ENCODE results near the gene PTPRN2. TPM values are rescaled to one million over a fixed set of nuclear protein-coding genes. Genes with fewer than 3 reads are reported as not detected.

Gene PTPRN2
- total RNA-seq, 1 donor from 2014 or later = 1.8 TPM

DNA sequence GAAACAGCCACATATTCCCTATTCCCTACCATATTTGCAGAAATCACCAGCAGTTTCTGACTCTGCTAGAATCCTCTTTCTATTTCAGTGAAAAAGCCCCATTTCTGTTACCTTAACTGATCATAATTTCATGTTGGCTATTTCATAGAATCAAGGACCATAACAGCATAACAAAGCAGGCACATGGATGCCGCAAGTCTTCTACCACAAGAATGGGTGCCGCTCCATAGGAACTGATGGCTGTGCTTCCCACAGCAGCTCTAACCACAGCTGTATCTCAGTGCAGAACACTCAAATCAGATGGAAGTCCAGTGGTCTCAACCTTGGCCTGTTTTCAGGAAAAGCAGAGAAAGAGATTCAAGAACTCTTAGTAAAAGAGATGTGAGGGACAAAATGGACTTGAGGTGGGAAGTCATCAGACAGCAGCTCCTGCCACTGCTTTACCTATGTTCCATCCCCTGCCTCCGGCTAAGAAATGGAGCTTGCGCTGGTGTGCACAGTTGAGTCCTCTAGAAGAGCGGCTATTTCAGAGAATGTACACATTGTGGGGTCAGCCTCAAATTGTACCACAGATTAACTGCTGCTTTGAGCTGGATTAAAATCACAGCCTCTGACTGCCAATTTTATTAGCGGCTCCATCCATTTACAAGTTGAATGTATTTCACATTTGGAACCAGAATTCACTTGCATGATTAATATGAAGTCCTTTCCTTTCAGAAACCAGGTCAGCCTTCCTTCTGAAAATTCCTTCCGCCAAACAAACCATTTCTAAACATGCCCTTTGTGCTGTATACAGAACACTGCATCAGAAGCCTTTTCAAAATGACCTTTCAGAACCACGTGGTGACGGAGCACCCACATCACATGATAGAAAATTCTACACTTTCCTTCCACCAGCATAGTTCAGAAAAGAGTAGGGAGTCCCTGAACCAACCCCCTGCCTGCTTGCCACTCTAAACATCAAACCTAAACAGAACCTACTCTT lies 7.7 kb downstream of the PTPRN2 start:
- POLR2A ChIA-PET = no interaction called here

GRCh38 chr7:158576050-158576762 lies 11.4 kb downstream of the PTPRN2 start:
- Mint-ChIP-seq H3K4me3 (no peak overlapping the region), H3K4me1 (no peaks in the 10 kb centered on the region), H3K27ac (no peak overlapping the region), H3K9me3 (peaks cover 18% of the 10 kb centered on the region), H3K27me3 (peaks cover 7% of the 10 kb centered on the region), H3K36me3 (ENCODE audit: low read depth) (peaks cover 2% of the 10 kb centered on the region)
- intact Hi-C loops (cut with micrococcal nuclease) = no loop called here
- DNase-seq (no peak), ATAC-seq (ENCODE audit: low read depth) (no peak)
- ChIA-PET CTCF (no interaction called here), POLR2A (no interaction called here)
- TF ChIP-seq, protein P1, sequence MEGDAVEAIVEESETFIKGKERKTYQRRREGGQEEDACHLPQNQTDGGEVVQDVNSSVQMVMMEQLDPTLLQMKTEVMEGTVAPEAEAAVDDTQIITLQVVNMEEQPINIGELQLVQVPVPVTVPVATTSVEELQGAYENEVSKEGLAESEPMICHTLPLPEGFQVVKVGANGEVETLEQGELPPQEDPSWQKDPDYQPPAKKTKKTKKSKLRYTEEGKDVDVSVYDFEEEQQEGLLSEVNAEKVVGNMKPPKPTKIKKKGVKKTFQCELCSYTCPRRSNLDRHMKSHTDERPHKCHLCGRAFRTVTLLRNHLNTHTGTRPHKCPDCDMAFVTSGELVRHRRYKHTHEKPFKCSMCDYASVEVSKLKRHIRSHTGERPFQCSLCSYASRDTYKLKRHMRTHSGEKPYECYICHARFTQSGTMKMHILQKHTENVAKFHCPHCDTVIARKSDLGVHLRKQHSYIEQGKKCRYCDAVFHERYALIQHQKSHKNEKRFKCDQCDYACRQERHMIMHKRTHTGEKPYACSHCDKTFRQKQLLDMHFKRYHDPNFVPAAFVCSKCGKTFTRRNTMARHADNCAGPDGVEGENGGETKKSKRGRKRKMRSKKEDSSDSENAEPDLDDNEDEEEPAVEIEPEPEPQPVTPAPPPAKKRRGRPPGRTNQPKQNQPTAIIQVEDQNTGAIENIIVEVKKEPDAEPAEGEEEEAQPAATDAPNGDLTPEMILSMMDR (IDR thresholded peaks at IDR 0.05) = no peak

More for the DNA sequence above, 7.7 kb downstream of the PTPRN2 start:
- intact Hi-C loops (cut with micrococcal nuclease) = no loop called here
- H3K27me3 Mint-ChIP-seq = peaks cover 30% of the 10 kb centered on the region
- peaks cover 2% of the 10 kb centered on the region for H3K36me3 Mint-ChIP-seq (ENCODE audit: low read depth)
- H3K9me3 Mint-ChIP-seq = peaks cover 18% of the 10 kb centered on the region
- no peak overlapping the region for H3K27ac Mint-ChIP-seq
- H3K4me3 Mint-ChIP-seq = no peak overlapping the region
- no peak for DNase-seq
- H3K4me1 Mint-ChIP-seq = peaks cover 10% of the 10 kb centered on the region
- ATAC-seq (ENCODE audit: low read depth) = no peak
- CTCF ChIA-PET = no interaction called here
- TF ChIP-seq, protein P1 (IDR thresholded peaks at IDR 0.05) = no peak

DNA sequence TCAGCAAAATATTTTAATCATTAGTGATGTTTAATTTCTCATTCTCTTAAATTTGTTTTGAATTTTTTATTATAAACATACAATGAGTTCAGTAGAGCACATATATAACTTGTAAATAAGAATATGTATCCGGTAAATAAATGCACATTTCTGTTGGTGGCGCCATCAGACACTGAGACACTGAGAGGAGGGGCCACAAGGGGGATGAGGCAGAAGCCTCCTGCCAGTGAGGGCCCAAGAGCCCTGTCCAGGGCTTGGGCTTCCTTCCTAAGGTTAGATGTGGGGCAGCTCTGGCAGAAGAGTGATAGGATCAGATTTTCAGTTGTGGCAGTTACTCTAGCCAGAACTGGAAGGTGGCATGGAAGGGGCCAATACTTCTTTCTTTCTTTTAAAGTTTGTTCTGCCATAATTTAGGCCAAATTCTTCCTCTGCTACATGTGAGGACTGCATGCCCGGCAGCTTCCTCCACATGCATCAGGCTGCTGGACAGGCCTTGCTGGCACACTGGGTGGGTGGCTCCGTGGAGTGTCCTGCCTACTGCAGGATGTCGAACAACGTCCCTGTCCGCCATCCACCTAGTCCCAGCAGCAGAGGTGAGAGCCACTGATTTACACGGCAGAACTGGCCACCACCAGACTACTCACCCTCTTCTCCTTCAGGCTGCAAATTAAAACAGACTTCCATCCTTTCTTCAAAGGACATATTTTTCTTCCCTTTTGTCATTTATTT lies 13.2 kb downstream of the PTPRN2 start:
- intact Hi-C loops (cut with micrococcal nuclease) = no loop called here
- ATAC-seq (ENCODE audit: low read depth) (no peak), DNase-seq (no peak)
- TF ChIP-seq, protein P1 (IDR thresholded peaks at IDR 0.05) = no peak
- ChIA-PET CTCF (no interaction called here), POLR2A (no interaction called here)
- peaks cover 2% of the 10 kb centered on the region for H3K36me3 Mint-ChIP-seq (ENCODE audit: low read depth)
- no peak overlapping the region for H3K4me3 Mint-ChIP-seq
- H3K27ac Mint-ChIP-seq = no peak overlapping the region
- H3K4me1 Mint-ChIP-seq = no peaks in the 10 kb centered on the region
- H3K9me3 Mint-ChIP-seq = peaks cover 6% of the 10 kb centered on the region
- H3K27me3 Mint-ChIP-seq = peaks cover 10% of the 10 kb centered on the region

GRCh38 chr7:158573310-158573709 lies 14.3 kb downstream of the PTPRN2 start:
- Mint-ChIP-seq H3K27ac (no peak overlapping the region), H3K36me3 (ENCODE audit: low read depth) (no peaks in the 10 kb centered on the region)

More at GRCh38 chr7:158573310-158573709, 14.3 kb downstream of the PTPRN2 start:
- intact Hi-C loops (cut with micrococcal nuclease) = no loop called here
- ATAC-seq (ENCODE audit: low read depth) (no peak), DNase-seq (no peak)
- ChIA-PET CTCF (no interaction called here), POLR2A (no interaction called here)
- H3K27me3 Mint-ChIP-seq = peaks cover 17% of the 10 kb centered on the region
- no peak overlapping the region for H3K4me3 Mint-ChIP-seq
- H3K4me1 Mint-ChIP-seq = no peaks in the 10 kb centered on the region
- no peaks in the 10 kb centered on the region for H3K9me3 Mint-ChIP-seq
- TF ChIP-seq, protein P1 (IDR thresholded peaks at IDR 0.05) = no peak
